Measurements from ENCODE around the gene RASAL2.
"Not testable (repeated sequence)": the region's sequence is repeated elsewhere in the genome, so short reads cannot be mapped to it uniquely, and the experiment has no call there.

RASAL2 gene

GRCh38 chr1:178320280-178320982 is 226.5 kb downstream of the RASAL2 start:
- DNase-seq (ENCODE audit: low spot score), result peak; percentile 66
- not testable (repeated sequence) for H3K9me3 ChIP-seq (ENCODE audit: severe bottlenecking); H3K27me3 ChIP-seq (ENCODE audit: insufficient read depth, poor library complexity, severe bottlenecking); H3K36me3 ChIP-seq (ENCODE audit: low read depth)
- peak; percentile 21; the same call in 1 of the 3 replicates for ATAC-seq (ENCODE audit: low read depth)
- peak overlapping the region; percentile 89 for H3K27ac ChIP-seq (ENCODE audit: poor library complexity, severe bottlenecking)
- peak overlapping the region; percentile 36 for H3K4me3 ChIP-seq (ENCODE audit: severe bottlenecking)
- peaks cover 28% of the 10 kb centered on the region for H3K4me1 ChIP-seq (ENCODE audit: insufficient read depth, poor library complexity, severe bottlenecking)
- peak; percentile 10 for TF ChIP-seq CTCF (IDR thresholded peaks at IDR 0.05; ENCODE audit: poor library complexity, severe bottlenecking)

- no peak for DNase-seq (ENCODE audit: low spot score)
- H3K36me3 ChIP-seq (ENCODE audit: low read depth), result no peaks in the 10 kb centered on the region
- peak; percentile 63; the same call in 2 of the 3 replicates for ATAC-seq (ENCODE audit: low read depth)
- H3K27ac ChIP-seq (ENCODE audit: poor library complexity, severe bottlenecking), result peak overlapping the region; percentile 89
- no peak overlapping the region for H3K4me3 ChIP-seq (ENCODE audit: severe bottlenecking)
- no peaks in the 10 kb centered on the region for H3K27me3 ChIP-seq (ENCODE audit: insufficient read depth, poor library complexity, severe bottlenecking)
- H3K4me1 ChIP-seq (ENCODE audit: insufficient read depth, poor library complexity, severe bottlenecking), result peaks cover 28% of the 10 kb centered on the region
- no peaks in the 10 kb centered on the region for H3K9me3 ChIP-seq (ENCODE audit: severe bottlenecking)
- no peak for TF ChIP-seq CTCF (IDR thresholded peaks at IDR 0.05; ENCODE audit: poor library complexity, severe bottlenecking)
Observed at GRCh38 chr1:178323067-178323466, 229.2 kb downstream of the RASAL2 start.

GRCh38 chr1:178324003-178324402 is 230.1 kb downstream of the RASAL2 start:
- Histone ChIP-seq H3K4me1 (ENCODE audit: insufficient read depth, poor library complexity, severe bottlenecking) (peaks cover 31% of the 10 kb centered on the region), H3K36me3 (ENCODE audit: low read depth) (no peaks in the 10 kb centered on the region), H3K27me3 (ENCODE audit: insufficient read depth, poor library complexity, severe bottlenecking) (no peaks in the 10 kb centered on the region), H3K27ac (ENCODE audit: poor library complexity, severe bottlenecking) (peak overlapping the region; percentile 89), H3K4me3 (ENCODE audit: severe bottlenecking) (no peak overlapping the region), H3K9me3 (ENCODE audit: severe bottlenecking) (no peaks in the 10 kb centered on the region)
- DNase-seq (ENCODE audit: low spot score) (no peak), ATAC-seq (ENCODE audit: low read depth) (peak; percentile 77)
- no peak for TF ChIP-seq CTCF (IDR thresholded peaks at IDR 0.05; ENCODE audit: poor library complexity, severe bottlenecking)

GRCh38 chr1:178328728-178329127 is 234.8 kb downstream of the RASAL2 start:
- H3K4me1 ChIP-seq (ENCODE audit: insufficient read depth, poor library complexity, severe bottlenecking), result peaks cover 27% of the 10 kb centered on the region
- TF ChIP-seq CTCF (IDR thresholded peaks at IDR 0.05; ENCODE audit: poor library complexity, severe bottlenecking), result no peak
- no peak for DNase-seq (ENCODE audit: low spot score)
- no peak overlapping the region for H3K4me3 ChIP-seq (ENCODE audit: severe bottlenecking)
- H3K36me3 ChIP-seq (ENCODE audit: low read depth), result no peaks in the 10 kb centered on the region
- no peak for ATAC-seq (ENCODE audit: low read depth)
- no peaks in the 10 kb centered on the region for H3K27me3 ChIP-seq (ENCODE audit: insufficient read depth, poor library complexity, severe bottlenecking)
- no peaks in the 10 kb centered on the region for H3K9me3 ChIP-seq (ENCODE audit: severe bottlenecking)
- H3K27ac ChIP-seq (ENCODE audit: poor library complexity, severe bottlenecking), result peak overlapping the region; percentile 63

- peak overlapping the region; percentile 63 for H3K27ac ChIP-seq (ENCODE audit: poor library complexity, severe bottlenecking)
Observed at GRCh38 chr1:178330153-178330552, 236.2 kb downstream of the RASAL2 start.

More at GRCh38 chr1:178330153-178330552, 236.2 kb downstream of the RASAL2 start:
- no peak overlapping the region for H3K4me3 ChIP-seq (ENCODE audit: severe bottlenecking)
- H3K4me1 ChIP-seq (ENCODE audit: insufficient read depth, poor library complexity, severe bottlenecking), result peaks cover 25% of the 10 kb centered on the region
- H3K9me3 ChIP-seq (ENCODE audit: severe bottlenecking), result no peaks in the 10 kb centered on the region
- H3K36me3 ChIP-seq (ENCODE audit: low read depth), result no peaks in the 10 kb centered on the region
- peak; percentile 90 for ATAC-seq (ENCODE audit: low read depth)
- no peaks in the 10 kb centered on the region for H3K27me3 ChIP-seq (ENCODE audit: insufficient read depth, poor library complexity, severe bottlenecking)
- no peak for TF ChIP-seq CTCF (IDR thresholded peaks at IDR 0.05; ENCODE audit: poor library complexity, severe bottlenecking)
- DNase-seq (ENCODE audit: low spot score), result no peak
